BJ (cell line): ENCODE measurements around the gene RAB3A. TPM values are rescaled to one million over a fixed set of nuclear protein-coding genes. Genes with fewer than 3 reads are reported as not detected.

Experiments used
- CTCF ChIA-PET: fragments of 350-600 bp; formaldehyde crosslinking; extraction: SDS; loops from one replicate; lab custom pipeline; 2021; ENCODE audit warnings: antibody characterized with exemption, inconsistent platforms; lab: Yijun Ruan, JAX
- POLR2A ChIA-PET: fragments of 300-600 bp; sonication (Branson Sonifier 250); formaldehyde crosslinking; extraction: SDS; loops from one replicate; lab custom pipeline; 2021; ENCODE audit warnings: antibody characterized with exemption; lab: Charles Lee
- DNase-seq: peaks from one replicate; pipeline ENCODE4 v3.0.0-alpha.2; 2011; ENCODE audit warnings: low read depth
- H3K27me3 ChIP-seq: 2 replicates; pipeline ENCODE4 v1.6.0; 2011; ENCODE audit warnings: low read length; ENCODE audit not compliant: control insufficient read depth, insufficient read depth
- H3K36me3 ChIP-seq: 2 replicates; pipeline ENCODE4 v1.5.1; 2011; ENCODE audit warnings: low read length; ENCODE audit not compliant: control insufficient read depth, insufficient read depth
- H3K4me3 ChIP-seq: 2 replicates; pipeline ENCODE4 v1.5.1; 2011; ENCODE audit warnings: low read depth, mild to moderate bottlenecking, control low read depth, low read length
- CTCF ChIP-seq: IDR thresholded peaks from 2 replicates; pipeline ENCODE4 v1.5.1; 2011; ENCODE audit warnings: low read depth, mild to moderate bottlenecking, control low read depth, inconsistent platforms, low read length, moderate library complexity; ENCODE audit not compliant: insufficient read depth
- polyA plus RNA-seq: library from polyadenylated mRNA; depleted of rRNA; stranded (reverse); fragments of >200 nt; gene quantifications from 2 replicates; pipeline ENCODE4 v1.2.3, GENCODE V29; 2011

The RAB3A gene
- polyA plus RNA-seq, 1 experiment = 2.0 TPM

- POLR2A ChIA-PET = no interaction called here
Observed at GRCh38 chr19:18245297-18245696, 41.5 kb upstream of the RAB3A start.

GRCh38 chr19:18239303-18239702 is 35.5 kb upstream of the RAB3A start:
- CTCF ChIA-PET = no interaction called here
- no peak for DNase-seq

More at GRCh38 chr19:18245297-18245696, 41.5 kb upstream of the RAB3A start:
- TF ChIP-seq CTCF = no peak
- CTCF ChIA-PET = interaction anchor here (0.6 to 2.0 kb wide), 3 partner anchors 37 to 446 kb away, joined by 3 to 7 read pairs (median 6); partner anchors contain the start of gene RAB3A
- Histone ChIP-seq H3K27me3 (peaks cover 3% of the 10 kb centered on the region), H3K36me3 (no peaks in the 10 kb centered on the region), H3K4me3 (no peak overlapping the region)
- no peak for DNase-seq

GRCh38 chr19:18234194-18234593 is 30.4 kb upstream of the RAB3A start:
- TF ChIP-seq CTCF = no peak
- CTCF ChIA-PET = interaction anchor here (0.7 to 1.7 kb wide), 2 partner anchors 12 to 18 kb away, joined by 3 to 7 read pairs; no protein-coding TSS in a partner anchor
- POLR2A ChIA-PET = no interaction called here
- DNase-seq = no peak
- peaks cover 6% of the 10 kb centered on the region for H3K27me3 ChIP-seq
- H3K4me3 ChIP-seq = no peak overlapping the region
- no peaks in the 10 kb centered on the region for H3K36me3 ChIP-seq

More at GRCh38 chr19:18239303-18239702, 35.5 kb upstream of the RAB3A start:
- Histone ChIP-seq H3K36me3 (no peaks in the 10 kb centered on the region), H3K27me3 (peaks cover 3% of the 10 kb centered on the region), H3K4me3 (no peak overlapping the region)
- no peak for TF ChIP-seq CTCF
- POLR2A ChIA-PET = no interaction called here

- peaks cover 6% of the 10 kb centered on the region for H3K27me3 ChIP-seq
- ChIA-PET POLR2A (no interaction called here), CTCF (interaction anchor here (0.6 to 1.7 kb wide), 3 partner anchors 19 to 999 kb away, joined by 3 to 7 read pairs (median 3); no protein-coding TSS in a partner anchor)
- DNase-seq = no peak
- TF ChIP-seq CTCF = no peak
- H3K36me3 ChIP-seq = no peaks in the 10 kb centered on the region
- H3K4me3 ChIP-seq = no peak overlapping the region
Observed at GRCh38 chr19:18233224-18233825, 29.5 kb upstream of the RAB3A start.

- CTCF ChIA-PET = interaction anchor here (1.4 to 1.7 kb wide), 2 partner anchors 19 to 25 kb away, joined by 3 to 7 read pairs; no protein-coding TSS in a partner anchor
- Histone ChIP-seq H3K36me3 (no peaks in the 10 kb centered on the region), H3K27me3 (peaks cover 6% of the 10 kb centered on the region), H3K4me3 (no peak overlapping the region)
- POLR2A ChIA-PET = no interaction called here
- TF ChIP-seq CTCF = 0 out of 2 replicates have a peak, but pooled peaks have one; percentile 11
- no peak for DNase-seq
Observed at GRCh38 chr19:18232540-18233223, 28.8 kb upstream of the RAB3A start.
